H9 (cell line): ENCODE results near the gene CRYZ. TPM values are rescaled to one million over a fixed set of nuclear protein-coding genes. Genes with fewer than 3 reads are reported as not detected.

ENCODE experiments used
- DNase-seq: peaks from one replicate; pipeline ENCODE4 v3.0.0-alpha.2; 2017
- H2AFZ ChIP-seq: one replicate; pipeline ENCODE4 v1.6.1; 2013; ENCODE audit warnings: mild to moderate bottlenecking, low read length, control low read depth, moderate library complexity
- H2AK5ac ChIP-seq: 2 replicates; pipeline ENCODE4 v1.6.1; 2013; ENCODE audit warnings: low read length, control low read depth, mixed read lengths; ENCODE audit not compliant: insufficient read length
- H2BK120ac ChIP-seq: one replicate; pipeline ENCODE4 v1.6.1; 2013; ENCODE audit warnings: low read depth, mild to moderate bottlenecking, low read length, control low read depth, inconsistent platforms; ENCODE audit not compliant: poor library complexity, severe bottlenecking
- H2BK12ac ChIP-seq: 2 replicates; pipeline ENCODE4 v1.6.1; 2013; ENCODE audit warnings: low read length, control low read depth, mixed read lengths, low read depth; ENCODE audit not compliant: insufficient read length
- H2BK15ac ChIP-seq: 2 replicates; pipeline ENCODE4 v1.6.1; 2013; ENCODE audit warnings: low read depth, low read length, control low read depth
- H2BK20ac ChIP-seq: one replicate; pipeline ENCODE4 v1.6.1; 2013; ENCODE audit warnings: low read depth, mild to moderate bottlenecking, low read length, control low read depth, inconsistent platforms; ENCODE audit not compliant: poor library complexity, severe bottlenecking
- H2BK5ac ChIP-seq: 2 replicates; pipeline ENCODE4 v1.6.1; 2013; ENCODE audit warnings: low read length, control low read depth, mixed read lengths; ENCODE audit not compliant: insufficient read length
- H3K14ac ChIP-seq: 2 replicates; pipeline ENCODE4 v1.6.1; 2013; ENCODE audit warnings: low read length, control low read depth; ENCODE audit not compliant: insufficient read depth
- H3K18ac ChIP-seq: 2 replicates; pipeline ENCODE4 v1.6.1; 2013; ENCODE audit warnings: low read depth, mild to moderate bottlenecking, mixed read lengths, low read length, control low read depth; ENCODE audit not compliant: insufficient read length
- H3K23ac ChIP-seq: 2 replicates; pipeline ENCODE4 v1.6.1; 2013; ENCODE audit warnings: low read length, control low read depth, mixed read lengths, low read depth; ENCODE audit not compliant: insufficient read length
- H3K23me2 ChIP-seq: 2 replicates; pipeline ENCODE4 v1.6.1; 2013; ENCODE audit warnings: low read depth, mild to moderate bottlenecking, mixed read lengths, low read length, control low read depth; ENCODE audit not compliant: insufficient read length, poor library complexity, severe bottlenecking
- H3K27ac ChIP-seq: 2 replicates; pipeline ENCODE4 v1.5.1; 2013; ENCODE audit warnings: low read length, control low read depth, mixed read lengths, low read depth; ENCODE audit not compliant: insufficient read length
- H3K27me3 ChIP-seq: 2 replicates; pipeline ENCODE4 v1.6.1; 2013; ENCODE audit warnings: low read length, control low read depth, inconsistent platforms; ENCODE audit not compliant: insufficient read depth
- H3K4ac ChIP-seq: 2 replicates; pipeline ENCODE4 v1.6.1; 2013; ENCODE audit warnings: low read depth, mild to moderate bottlenecking, control low read depth, inconsistent platforms, low read length, moderate library complexity
- H3K4me1 ChIP-seq: 2 replicates; pipeline ENCODE4 v1.6.1; 2013; ENCODE audit warnings: low read length, control low read depth, inconsistent platforms; ENCODE audit not compliant: insufficient read depth
- H3K4me2 ChIP-seq: 2 replicates; pipeline ENCODE4 v1.6.1; 2013; ENCODE audit warnings: low read length, control low read depth, mixed read lengths; ENCODE audit not compliant: insufficient read length, insufficient read depth
- H3K56ac ChIP-seq: 2 replicates; pipeline ENCODE4 v1.6.1; 2013; ENCODE audit warnings: low read depth, mild to moderate bottlenecking, mixed read lengths, low read length, control low read depth; ENCODE audit not compliant: insufficient read length
- H3K79me1 ChIP-seq: 2 replicates; pipeline ENCODE4 v1.6.1; 2013; ENCODE audit warnings: low read depth, mild to moderate bottlenecking, moderate library complexity, low read length, control low read depth, inconsistent platforms; ENCODE audit not compliant: insufficient read depth, poor library complexity, severe bottlenecking
- H3K79me2 ChIP-seq: 2 replicates; pipeline ENCODE4 v1.6.1; 2013; ENCODE audit warnings: low read length, control low read depth, inconsistent platforms; ENCODE audit not compliant: insufficient read depth
- H3K9ac ChIP-seq: 2 replicates; pipeline ENCODE4 v1.6.1; 2013; ENCODE audit warnings: low read length, control low read depth, mixed read lengths; ENCODE audit not compliant: insufficient read length; ENCODE audit errors: extremely low read depth
- H3K9me3 ChIP-seq: one replicate; pipeline ENCODE4 v1.6.1; 2013; ENCODE audit warnings: low read depth, low read length, inconsistent platforms; ENCODE audit not compliant: control insufficient read depth
- H3T11ph ChIP-seq: one replicate; pipeline ENCODE4 v1.6.1; 2013; ENCODE audit warnings: mild to moderate bottlenecking, low read length, control low read depth, inconsistent platforms
- H4K20me1 ChIP-seq: one replicate; pipeline ENCODE4 v1.6.1; 2013; ENCODE audit not compliant: control insufficient read depth, insufficient read length, insufficient read depth
- H4K5ac ChIP-seq: 2 replicates; pipeline ENCODE4 v1.6.1; 2013; ENCODE audit warnings: low read depth, mild to moderate bottlenecking, mixed read lengths, low read length, control low read depth; ENCODE audit not compliant: insufficient read length
- H4K8ac ChIP-seq: replicated peaks from 2 replicates; pipeline ENCODE4 v1.6.1; 2013; ENCODE audit warnings: low read length, control low read depth, mixed read lengths, low read depth; ENCODE audit not compliant: insufficient read length
- H4K91ac ChIP-seq: 2 replicates; pipeline ENCODE4 v1.6.1; 2013; ENCODE audit warnings: low read depth, mild to moderate bottlenecking, moderate library complexity, mixed read lengths, low read length, control low read depth; ENCODE audit not compliant: insufficient read length
- H3K27ac Mint-ChIP-seq, 3 experiments: 2 replicates in 2 of 3; 3 replicates in 1 of 3; pipeline ENCODE4 v1.8.0; 2020 to 2021; ENCODE audit warnings: mixed read lengths in 3 of 3, mild to moderate bottlenecking in 1 of 3, moderate library complexity in 1 of 3
- H3K27me3 Mint-ChIP-seq: 2 replicates; pipeline ENCODE4 v1.8.0; 2021; ENCODE audit warnings: low read depth, mild to moderate bottlenecking, moderate library complexity, mixed read lengths
- H3K36me3 Mint-ChIP-seq, 3 experiments: 2 replicates in 2 of 3; 3 replicates in 1 of 3; pipeline ENCODE4 v1.8.0; 2020 to 2021; ENCODE audit warnings: low read depth in 3 of 3, mixed read lengths in 3 of 3; ENCODE audit not compliant: insufficient read depth in 1 of 3
- H3K4me1 Mint-ChIP-seq, 2 experiments: 2 replicates each; pipeline ENCODE4 v1.8.0; 2020; ENCODE audit warnings: mixed read lengths in 2 of 2
- H3K4me3 Mint-ChIP-seq, 2 experiments: 2 replicates in 1 of 2; 3 replicates in 1 of 2; pipeline ENCODE4 v1.8.0; 2020 to 2021; ENCODE audit warnings: mild to moderate bottlenecking in 2 of 2, mixed read lengths in 2 of 2, moderate library complexity in 1 of 2
- H3K9me3 Mint-ChIP-seq, 2 experiments: 2 replicates in 1 of 2; 3 replicates in 1 of 2; pipeline ENCODE4 v1.8.0; 2020; ENCODE audit warnings: mild to moderate bottlenecking in 2 of 2, mixed read lengths in 2 of 2, moderate library complexity in 1 of 2
- CTCF ChIP-seq: fragments of 200-600 bp; sonication (generic); conservative IDR thresholded peaks from 3 replicates; pipeline ENCODE4 v1.8.0; 2021; ENCODE audit warnings: antibody characterized with exemption, mild to moderate bottlenecking
- WGBS: extraction: QIAGEN DNeasy Blood & Tissue Kit; methylation state at CpG from one replicate; pipeline ENCODE4 v1.1.7; 2013; ENCODE audit warnings: missing lambda C conversion rate, low lambda C conversion rate, mixed read lengths; ENCODE audit not compliant: insufficient read length; ENCODE audit errors: extremely low coverage; 5-methylcytosine and 5-hydroxymethylcytosine counted together
- total RNA-seq: library from RNA; stranded (reverse); gene quantifications from 2 replicates; pipeline ENCODE4 v1.2.1, GENCODE V29; 2021

The CRYZ gene
- total RNA-seq, 1 experiment from 2014 or later, result 14.0 TPM

GRCh38 chr1:74775735-74776134 is 42.9 kb upstream of the CRYZ start:
- Histone ChIP-seq H3K14ac (no peak overlapping the region), H3K27me3 (no peaks in the 10 kb centered on the region), H3K4ac (no peak overlapping the region), H3K23ac (no peak overlapping the region), H3K79me2 (no peaks in the 10 kb centered on the region), H2BK12ac (no peak overlapping the region), H2BK15ac (no peak overlapping the region), H4K91ac (no peak overlapping the region), H3K9ac (no peak overlapping the region), H3K56ac (no peak overlapping the region), H3K27ac (no peak overlapping the region), H4K20me1 (no peaks in the 10 kb centered on the region), H2BK5ac (no peak overlapping the region), H4K8ac (no peak overlapping the region), H3K18ac (no peak overlapping the region), H2BK20ac (no peak overlapping the region), H3K79me1 (no peaks in the 10 kb centered on the region), H4K5ac (no peak overlapping the region), H3K4me1 (no peaks in the 10 kb centered on the region), H2AFZ (no peak overlapping the region), H2BK120ac (no peak overlapping the region), H3T11ph (no peak overlapping the region), H2AK5ac (no peak overlapping the region), H3K23me2 (no peaks in the 10 kb centered on the region), H3K9me3 (no peaks in the 10 kb centered on the region), H3K4me2 (no peak overlapping the region)
- Mint-ChIP-seq H3K4me1 (peaks cover 6% of the 10 kb centered on the region in 2 experiments), H3K4me3 (no peak overlapping the region), H3K27me3 (no peaks in the 10 kb centered on the region), H3K27ac (no peak overlapping the region; a peak in 1 of 7 replicates), H3K9me3 (no peaks in the 10 kb centered on the region), H3K36me3 (no peaks in the 10 kb centered on the region)
- no peak for DNase-seq
- TF ChIP-seq CTCF, result no peak
- no CpG with 5 or more reads among the region's 2 CpGs for WGBS
